ENCODE measurements around the gene CHID1. TPM values are rescaled to one million over a fixed set of nuclear protein-coding genes. Genes with fewer than 3 reads are reported as not detected.

CHID1 gene
- total RNA-seq, 6 donors from 2014 or later: 34.6 to 144 (median 59.1) TPM

DNA sequence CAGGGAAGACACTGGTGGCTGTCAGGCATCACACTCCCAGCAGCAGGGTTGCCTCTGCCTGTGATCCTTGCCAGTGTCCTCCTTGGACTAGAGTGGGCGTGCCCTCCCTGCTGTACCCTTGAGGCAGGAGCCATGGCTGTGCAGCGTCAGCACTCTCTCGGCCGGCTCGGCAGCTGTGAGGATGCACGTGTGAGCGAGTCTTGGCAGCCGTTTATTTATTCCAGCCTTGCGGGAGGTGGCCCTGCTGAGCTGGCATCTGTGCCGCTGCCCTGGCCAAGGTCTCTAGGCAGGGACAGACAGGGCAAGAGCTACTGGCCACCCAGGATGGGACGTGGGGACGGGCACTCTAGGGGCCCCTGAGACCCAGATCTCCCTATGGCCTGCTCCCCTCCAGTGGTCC is 34.1 kb downstream of the CHID1 start:
- H3K4me3 ChIP-seq: no peak overlapping the region
- DNase-seq: no peak
- 90 to 93% methylated on average over 2 to 12 of the region's 12 CpGs for WGBS, 2 donors
- peaks cover 0 to 19% (median 9%) of the 10 kb centered on the region in 4 donors for H3K36me3 ChIP-seq
- ATAC-seq (ENCODE audit: low FRiP score in 2 of 2): peak in 1 of 2 donors; percentile 20
- H3K27me3 ChIP-seq: no peaks in the 10 kb centered on the region
- TF ChIP-seq POLR2A (IDR thresholded peaks at IDR 0.05): no peak
- TF ChIP-seq POLR2AphosphoS5 (IDR thresholded peaks at IDR 0.05): no peak
- no peak for TF ChIP-seq CTCF (IDR thresholded peaks at IDR 0.05)
- no peak for TF ChIP-seq EP300 (IDR thresholded peaks at IDR 0.05)
- no peaks in the 10 kb centered on the region for H3K4me1 ChIP-seq
- H3K27ac ChIP-seq: no peak overlapping the region
- no peaks in the 10 kb centered on the region for H3K9me3 ChIP-seq

- 92 to 93% methylated on average over 18 to 21 of the region's 21 CpGs for WGBS, 2 donors
- Histone ChIP-seq H3K9me3 (no peaks in the 10 kb centered on the region), H3K4me1 (no peaks in the 10 kb centered on the region), H3K36me3 (peaks cover 0 to 18% (median 7%) of the 10 kb centered on the region in 4 donors), H3K4me3 (no peak overlapping the region), H3K27me3 (no peaks in the 10 kb centered on the region), H3K27ac (no peak overlapping the region)
- DNase-seq (no peak), ATAC-seq (ENCODE audit: low FRiP score in 2 of 2) (no peak)
- TF ChIP-seq CTCF (IDR thresholded peaks at IDR 0.05) (no peak), EP300 (IDR thresholded peaks at IDR 0.05) (no peak), POLR2AphosphoS5 (IDR thresholded peaks at IDR 0.05) (no peak), POLR2A (IDR thresholded peaks at IDR 0.05) (no peak)
Measured at GRCh38 chr11:875769-876301, 34.8 kb downstream of the CHID1 start.

DNA sequence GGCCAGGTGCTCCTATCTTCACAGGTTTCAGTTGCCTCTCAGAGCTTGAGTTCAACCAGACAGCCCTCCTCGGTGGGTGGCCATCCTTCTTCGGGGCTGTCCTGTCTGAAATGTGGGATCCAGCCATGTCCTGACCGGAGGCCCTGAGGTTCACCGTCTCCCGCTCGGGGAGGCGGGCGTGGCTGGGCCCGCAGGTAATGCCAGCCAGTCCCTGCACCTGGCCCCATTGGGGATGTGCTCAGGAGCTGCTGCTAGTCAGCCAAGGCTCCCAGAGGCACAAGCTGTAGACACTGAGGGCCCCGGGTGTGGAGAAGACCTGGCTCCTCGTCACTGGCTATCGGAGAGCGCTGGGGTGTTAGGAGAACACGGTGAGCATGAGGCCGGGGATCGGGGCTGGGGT is 35.4 kb downstream of the CHID1 start:
- Histone ChIP-seq H3K36me3 (peaks cover 0 to 12% (median 4%) of the 10 kb centered on the region in 4 donors), H3K27me3 (no peaks in the 10 kb centered on the region), H3K27ac (no peak overlapping the region), H3K4me3 (no peak overlapping the region), H3K9me3 (no peaks in the 10 kb centered on the region), H3K4me1 (no peaks in the 10 kb centered on the region)
- DNase-seq (no peak), ATAC-seq (ENCODE audit: low FRiP score in 2 of 2) (no peak)
- WGBS, 2 donors: 93 to 96% methylated on average over 7 to 15 of the region's 16 CpGs
- TF ChIP-seq CTCF (IDR thresholded peaks at IDR 0.05) (no peak), POLR2AphosphoS5 (IDR thresholded peaks at IDR 0.05) (no peak), POLR2A (IDR thresholded peaks at IDR 0.05) (no peak), EP300 (IDR thresholded peaks at IDR 0.05) (no peak)

GRCh38 chr11:873706-874105 is 36.9 kb downstream of the CHID1 start:
- DNase-seq: no peak
- Histone ChIP-seq H3K36me3 (peaks cover 0 to 13% (median 6%) of the 10 kb centered on the region in 4 donors), H3K4me1 (no peaks in the 10 kb centered on the region), H3K27me3 (no peaks in the 10 kb centered on the region), H3K9me3 (no peaks in the 10 kb centered on the region), H3K27ac (no peak overlapping the region), H3K4me3 (no peak overlapping the region)
- WGBS, 2 donors: 67 to 80% methylated on average over 12 of the region's 12 CpGs
- TF ChIP-seq POLR2A (IDR thresholded peaks at IDR 0.05) (no peak), EP300 (IDR thresholded peaks at IDR 0.05) (no peak), POLR2AphosphoS5 (IDR thresholded peaks at IDR 0.05) (no peak), CTCF (IDR thresholded peaks at IDR 0.05) (no peak)
- ATAC-seq (ENCODE audit: low FRiP score in 2 of 2): no peak

- no peaks in the 10 kb centered on the region for H3K4me1 ChIP-seq
- ATAC-seq (ENCODE audit: low FRiP score in 2 of 2): no peak
- TF ChIP-seq POLR2A (IDR thresholded peaks at IDR 0.05) (no peak), CTCF (IDR thresholded peaks at IDR 0.05) (no peak), EP300 (IDR thresholded peaks at IDR 0.05) (no peak), POLR2AphosphoS5 (IDR thresholded peaks at IDR 0.05) (no peak)
- DNase-seq: peak in 1 of 2 donors; percentile 53
- H3K9me3 ChIP-seq: no peaks in the 10 kb centered on the region
- H3K4me3 ChIP-seq: no peak overlapping the region
- H3K27ac ChIP-seq: no peak overlapping the region
- no peaks in the 10 kb centered on the region for H3K27me3 ChIP-seq
- 89 to 99% methylated on average over 7 of the region's 9 CpGs for WGBS, 2 donors
- peaks cover 0 to 21% (median 8%) of the 10 kb centered on the region in 4 donors for H3K36me3 ChIP-seq
Measured at GRCh38 chr11:872799-873198, 37.8 kb downstream of the CHID1 start.

All from upper lobe of left lung (tissue), 6 donors.